Measurements from ENCODE around the gene OSBPL10.

The OSBPL10 gene

GRCh38 chr3:31615071-31615875 lies 365.8 kb downstream of the OSBPL10 start:
- H3K9ac ChIP-seq (ENCODE audit: low read length), result no peak overlapping the region
- H4K20me1 ChIP-seq (ENCODE audit: insufficient read depth, low read length), result no peaks in the 10 kb centered on the region
- no peak overlapping the region for H2AFZ ChIP-seq (ENCODE audit: low read length)
- no peaks in the 10 kb centered on the region for H3K27me3 ChIP-seq (ENCODE audit: insufficient read depth, low read length)
- H3K27ac ChIP-seq (ENCODE audit: low read depth, low read length, poor library complexity, severe bottlenecking), result no peak overlapping the region
- no peak for TF ChIP-seq EZH2 (IDR thresholded peaks at IDR 0.05; ENCODE audit: borderline replicate concordance, low read length)
- TF ChIP-seq CTCF (IDR thresholded peaks at IDR 0.05; ENCODE audit: low read length), result no peak
- H3K9me2 ChIP-seq (ENCODE audit: low read depth, low read length), result no peaks in the 10 kb centered on the region
- no peaks in the 10 kb centered on the region for H3F3A ChIP-seq (ENCODE audit: insufficient read depth, low read length)
- H3K4me1 ChIP-seq (ENCODE audit: insufficient read depth, low read length, severe bottlenecking), result no peaks in the 10 kb centered on the region
- H3K4me2 ChIP-seq (ENCODE audit: low read length), result no peak overlapping the region
- peaks cover 7% of the 10 kb centered on the region for H3K79me2 ChIP-seq (ENCODE audit: insufficient read depth, low read length)
- peaks cover 78% of the 10 kb centered on the region for H3K36me3 ChIP-seq (ENCODE audit: insufficient read depth, low read length)
- H3K4me3 ChIP-seq (ENCODE audit: low read depth, low read length, poor library complexity, severe bottlenecking), result no peak overlapping the region
- H3K9me3 ChIP-seq (ENCODE audit: low read length), result no peaks in the 10 kb centered on the region

- H3K79me2 ChIP-seq (ENCODE audit: insufficient read depth, low read length), result peaks cover 13% of the 10 kb centered on the region
- H3F3A ChIP-seq (ENCODE audit: insufficient read depth, low read length), result no peaks in the 10 kb centered on the region
- no peaks in the 10 kb centered on the region for H3K27me3 ChIP-seq (ENCODE audit: insufficient read depth, low read length)
- H3K9me2 ChIP-seq (ENCODE audit: low read depth, low read length), result no peaks in the 10 kb centered on the region
- no peak for TF ChIP-seq CTCF (IDR thresholded peaks at IDR 0.05; ENCODE audit: low read length)
- TF ChIP-seq EZH2 (IDR thresholded peaks at IDR 0.05; ENCODE audit: borderline replicate concordance, low read length), result no peak
- no peak overlapping the region for H3K27ac ChIP-seq (ENCODE audit: low read depth, low read length, poor library complexity, severe bottlenecking)
- no peaks in the 10 kb centered on the region for H3K9me3 ChIP-seq (ENCODE audit: low read length)
- H3K4me2 ChIP-seq (ENCODE audit: low read length), result no peak overlapping the region
- peaks cover 80% of the 10 kb centered on the region for H3K36me3 ChIP-seq (ENCODE audit: insufficient read depth, low read length)
- H2AFZ ChIP-seq (ENCODE audit: low read length), result no peak overlapping the region
- H4K20me1 ChIP-seq (ENCODE audit: insufficient read depth, low read length), result no peaks in the 10 kb centered on the region
- H3K4me3 ChIP-seq (ENCODE audit: low read depth, low read length, poor library complexity, severe bottlenecking), result no peak overlapping the region
- no peak overlapping the region for H3K9ac ChIP-seq (ENCODE audit: low read length)
- H3K4me1 ChIP-seq (ENCODE audit: insufficient read depth, low read length, severe bottlenecking), result no peaks in the 10 kb centered on the region
These were observed 366.7 kb downstream of the OSBPL10 start for GRCh38 chr3:31614162-31614921.

- Histone ChIP-seq H3K9ac (ENCODE audit: low read length) (no peak overlapping the region), H4K20me1 (ENCODE audit: insufficient read depth, low read length) (no peaks in the 10 kb centered on the region), H3K9me2 (ENCODE audit: low read depth, low read length) (no peaks in the 10 kb centered on the region), H3K79me2 (ENCODE audit: insufficient read depth, low read length) (peaks cover 13% of the 10 kb centered on the region), H2AFZ (ENCODE audit: low read length) (no peak overlapping the region), H3K36me3 (ENCODE audit: insufficient read depth, low read length) (peaks cover 81% of the 10 kb centered on the region), H3F3A (ENCODE audit: insufficient read depth, low read length) (no peaks in the 10 kb centered on the region), H3K27ac (ENCODE audit: low read depth, low read length, poor library complexity, severe bottlenecking) (no peak overlapping the region), H3K9me3 (ENCODE audit: low read length) (no peaks in the 10 kb centered on the region), H3K4me1 (ENCODE audit: insufficient read depth, low read length, severe bottlenecking) (no peaks in the 10 kb centered on the region), H3K4me3 (ENCODE audit: low read depth, low read length, poor library complexity, severe bottlenecking) (no peak overlapping the region), H3K27me3 (ENCODE audit: insufficient read depth, low read length) (no peaks in the 10 kb centered on the region), H3K4me2 (ENCODE audit: low read length) (no peak overlapping the region)
- TF ChIP-seq CTCF (IDR thresholded peaks at IDR 0.05; ENCODE audit: low read length) (no peak), EZH2 (IDR thresholded peaks at IDR 0.05; ENCODE audit: borderline replicate concordance, low read length) (no peak)
These were observed 367.4 kb downstream of the OSBPL10 start for GRCh38 chr3:31613654-31614053.

Measured in OCI-LY1 (cell line).